K562 (cell line): Measurements from ENCODE around the gene ARHGAP4. TPM values are rescaled to one million over a fixed set of nuclear protein-coding genes. Genes with fewer than 3 reads are reported as not detected.

ENCODE experiments used
- ARHGAP35 ChIP-seq: fragments of 450-650 bp; IDR thresholded peaks from 2 replicates; pipeline ENCODE4 v1.6.1; 2018; ENCODE audit not compliant: partially characterized antibody
- CBX5 ChIP-seq: IDR thresholded peaks from 2 replicates; pipeline ENCODE4 v1.6.1; 2014; ENCODE audit warnings: low read depth, borderline replicate concordance
- ESRRB ChIP-seq: fragments of 250-450 bp; sonication (Bioruptor Pico); IDR thresholded peaks from 2 replicates; pipeline ENCODE4 v1.5.0; 2020; ENCODE audit warnings: mild to moderate bottlenecking, moderate library complexity, borderline replicate concordance
- FOXM1 ChIP-seq, 2 experiments: fragments of 450-650 bp in 1 of 2; sonication (generic) in 1 of 2; formaldehyde crosslinking in 1 of 2; IDR thresholded peaks; 2 replicates each; pipeline versions ENCODE4 v1.6.1 to v1.9.0; 2017 to 2022; ENCODE audit warnings: low read depth in 2 of 2, mild to moderate bottlenecking in 2 of 2, missing genetic modification reagents in 1 of 2, moderate library complexity in 1 of 2
- HIVEP1 ChIP-seq: fragments of 250-450 bp; sonication (Bioruptor Pico); IDR thresholded peaks from 2 replicates; pipeline ENCODE4 v1.4.0; 2020; ENCODE audit warnings: mild to moderate bottlenecking
- MITF ChIP-seq: IDR thresholded peaks from 2 replicates; pipeline ENCODE4 v1.6.1; 2014; ENCODE audit warnings: antibody characterized with exemption
- MTF1 ChIP-seq: fragments of 250-450 bp; sonication (Bioruptor Pico); IDR thresholded peaks from 2 replicates; pipeline ENCODE4 v1.9.0; 2021; ENCODE audit warnings: moderate library complexity, mild to moderate bottlenecking, inconsistent platforms, borderline replicate concordance
- NCOA1 ChIP-seq: fragments of 450-650 bp; IDR thresholded peaks from 2 replicates; pipeline ENCODE4 v1.6.1; 2016; ENCODE audit warnings: low read depth
- PCBP1 ChIP-seq: fragments of 200-400 bp; formaldehyde crosslinking; IDR thresholded peaks from 2 replicates; pipeline ENCODE4 v1.6.1; 2018; ENCODE audit warnings: mild to moderate bottlenecking, low read depth, low read length; ENCODE audit not compliant: poor library complexity, severe bottlenecking
- RBM34 ChIP-seq: fragments of 200-400 bp; formaldehyde crosslinking; IDR thresholded peaks from 2 replicates; pipeline ENCODE4 v1.6.1; 2018; ENCODE audit warnings: low read length, borderline replicate concordance; ENCODE audit not compliant: insufficient read depth
- SNAPC5 ChIP-seq: fragments of 250-450 bp; sonication (Bioruptor Pico); IDR thresholded peaks from 2 replicates; pipeline ENCODE4 v1.8.0; 2021; ENCODE audit warnings: moderate library complexity, mild to moderate bottlenecking, inconsistent platforms
- SREBF1 ChIP-seq: fragments of 150-350 bp; IDR thresholded peaks from 2 replicates; pipeline ENCODE4 v1.6.1; 2014; ENCODE audit warnings: antibody characterized with exemption, low read depth, low read length, borderline replicate concordance
- TBP ChIP-seq: optimal IDR thresholded peaks from 2 replicates; pipeline ENCODE3; 2011; ENCODE audit warnings: low read depth, low read length, improper control_type of control experiment
- ZBTB40 ChIP-seq, 2 experiments: fragments of 450-650 bp in 1 of 2; sonication (generic) in 1 of 2; formaldehyde crosslinking in 1 of 2; IDR thresholded peaks; 2 replicates each; pipeline versions ENCODE4 v1.7.1 to v1.9.0; 2016 to 2022; ENCODE audit warnings: inconsistent platforms in 1 of 2, mild to moderate bottlenecking in 1 of 2, missing genetic modification reagents in 1 of 2
- ZBTB7A ChIP-seq: IDR thresholded peaks from 2 replicates; pipeline ENCODE4 v1.6.1; 2011; ENCODE audit warnings: low read depth, mild to moderate bottlenecking, low read length, moderate library complexity, borderline replicate concordance; ENCODE audit not compliant: control insufficient read depth
- ZC3H4 ChIP-seq: sonication (generic); formaldehyde crosslinking; IDR thresholded peaks from 2 replicates; pipeline ENCODE4 v1.9.0; 2021; ENCODE audit warnings: missing genetic modification reagents, borderline replicate concordance
- polyA plus RNA-seq, 8 experiments: library from polyadenylated mRNA; depleted of rRNA in 4 of 8; stranded (reverse) in 5 of 8; unstranded in 3 of 8; fragments of >200 nt; fragmentation: Nextera tagmentation in 2 of 8; fragmentation: Illumina TruSeq in 1 of 8; extraction: Ambion mirVana in 2 of 8; extraction: Trizol in 1 of 8; gene quantifications; 2 replicates each; pipeline versions ENCODE4 v1.2.1 to v1.2.3, GENCODE V29; 2011 to 2014; ENCODE audit warnings: inconsistent platforms in 1 of 8, missing spikeins in 1 of 8
- total RNA-seq, 7 experiments: library from RNA; depleted of rRNA in 6 of 7; stranded (reverse); fragments of >200 nt in 6 of 7; fragmentation: Illumina TruSeq in 2 of 7; extraction: Trizol in 2 of 7; gene quantifications; 2 replicates each; pipeline versions ENCODE4 v1.2.1 to v1.2.3, GENCODE V29; 2011 to 2021; ENCODE audit warnings: low replicate concordance in 1 of 7

Gene ARHGAP4
- total and polyA plus RNA-seq, 9 of the 15 experiments (the other 6 are each of a cell fraction or from before 2014, with no cell fraction given) = 0.30 to 81.8 (median 13.5) TPM

GRCh38 chrX:153971124-153971449, 45.0 kb upstream of the ARHGAP4 start (continued):
- TF ChIP-seq MITF = no peak
- TF ChIP-seq PCBP1 = peak; percentile 16
- TF ChIP-seq MTF1 = no peak
- no peak for TF ChIP-seq FOXM1 (IDR thresholded peaks at IDR 0.05; ENCODE audit: low read depth)
- TF ChIP-seq FOXM1 (CRISPR knock-in tag; IDR thresholded peaks at IDR 0.05; ENCODE audit: low read depth) = no peak
- no peak for TF ChIP-seq RBM34
- TF ChIP-seq ESRRB (CRISPR knock-in tag) = no peak
- TF ChIP-seq ZBTB7A = peak; percentile 40; the same call in 1 of the 2 replicates
- peak; percentile 37 for TF ChIP-seq TBP
- no peak for TF ChIP-seq ARHGAP35
- TF ChIP-seq ZC3H4 (CRISPR knock-in tag) = no peak
- TF ChIP-seq NCOA1 = peak; percentile 65
- TF ChIP-seq ZBTB40 (IDR thresholded peaks at IDR 0.05) = peak; percentile 95
- no peak for TF ChIP-seq ZBTB40 (CRISPR knock-in tag; IDR thresholded peaks at IDR 0.05)
- no peak for TF ChIP-seq SREBF1
- TF ChIP-seq HIVEP1 (CRISPR knock-in tag) = no peak
- no peak for TF ChIP-seq CBX5
- no peak for TF ChIP-seq SNAPC5 (CRISPR knock-in tag)
